Caco-2 (cell line): Measurements from ENCODE around the gene MEF2C. TPM values are rescaled to one million over a fixed set of nuclear protein-coding genes. Genes with fewer than 3 reads are reported as not detected.
"Not testable (repeated sequence)": the region's sequence is repeated elsewhere in the genome, so short reads cannot be mapped to it uniquely, and the experiment has no call there.

Experiments used
- BruUV-seq: library from RNA; stranded (reverse); fragments of 400-500 nt; replicated peaks from 2 replicates; lab custom pipeline; 2021; lab: Mats Ljungman, UMichigan
- CTCF ChIA-PET: fragments of 300-600 bp; sonication (Branson Sonifier 250); formaldehyde crosslinking; loops from one replicate; lab custom pipeline; 2022; ENCODE audit warnings: antibody characterized with exemption; lab: Charles Lee
- POLR2A ChIA-PET: fragments of 300-600 bp; sonication (Branson Sonifier 250); formaldehyde crosslinking; loops from one replicate; lab custom pipeline; 2022; ENCODE audit warnings: antibody characterized with exemption; lab: Charles Lee
- DNase-seq, 2 experiments: peaks; one replicate each; pipeline versions ENCODE4 v3.0.0 to v3.0.0-alpha.2; 2020 to 2022
- H3K27me3 ChIP-seq: replicated peaks from 2 replicates; pipeline ENCODE4 v1.6.0; 2011; ENCODE audit warnings: low read length; ENCODE audit not compliant: control insufficient read depth, insufficient read depth
- H3K36me3 ChIP-seq: 2 replicates; pipeline ENCODE4 v1.5.1; 2011; ENCODE audit warnings: low read length; ENCODE audit not compliant: control insufficient read depth, insufficient read depth
- H3K4me1 ChIP-seq: fragments of 250-450 bp; sonication (Bioruptor Pico); 2 replicates; pipeline ENCODE4 v1.5.1; 2020; ENCODE audit warnings: mild to moderate bottlenecking
- H3K4me3 ChIP-seq: 2 replicates; pipeline ENCODE4 v1.5.1; 2011; ENCODE audit warnings: low read depth, mild to moderate bottlenecking, control low read depth, low read length
- H3K9me3 ChIP-seq: fragments of 250-450 bp; sonication (Bioruptor Pico); 2 replicates; pipeline ENCODE4 v1.5.1; 2020; ENCODE audit warnings: mild to moderate bottlenecking, moderate library complexity
- H3K27ac Mint-ChIP-seq: one replicate; pipeline ENCODE4 v1.8.0; 2022; ENCODE audit warnings: mixed read lengths; ENCODE audit not compliant: unreplicated experiment
- H3K27me3 Mint-ChIP-seq: one replicate; pipeline ENCODE4 v1.8.0; 2022; ENCODE audit warnings: mixed read lengths; ENCODE audit not compliant: insufficient read depth, unreplicated experiment
- H3K36me3 Mint-ChIP-seq: one replicate; pipeline ENCODE4 v1.8.0; 2022; ENCODE audit warnings: mild to moderate bottlenecking, mixed read lengths; ENCODE audit not compliant: insufficient read depth, unreplicated experiment
- H3K4me1 Mint-ChIP-seq: one replicate; pipeline ENCODE4 v1.8.0; 2022; ENCODE audit warnings: low read depth, mixed read lengths; ENCODE audit not compliant: unreplicated experiment
- H3K4me3 Mint-ChIP-seq: one replicate; pipeline ENCODE4 v1.8.0; 2022; ENCODE audit warnings: mild to moderate bottlenecking, moderate library complexity, mixed read lengths; ENCODE audit not compliant: unreplicated experiment
- H3K9me3 Mint-ChIP-seq: one replicate; pipeline ENCODE4 v1.8.0; 2022; ENCODE audit warnings: mixed read lengths; ENCODE audit not compliant: unreplicated experiment
- CTCF ChIP-seq, 2 experiments: fragments of 200-600 bp in 1 of 2; IDR thresholded peaks; 1 replicate in 1 of 2; 2 replicates in 1 of 2; pipeline versions ENCODE4 v1.5.1 to v1.8.0; 2011 to 2022; ENCODE audit warnings: antibody characterized with exemption in 1 of 2, control low read depth in 1 of 2, inconsistent platforms in 1 of 2, low read depth in 1 of 2, low read length in 1 of 2, mild to moderate bottlenecking in 1 of 2, moderate library complexity in 1 of 2; ENCODE audit not compliant: insufficient read depth in 1 of 2, severe bottlenecking in 1 of 2, unreplicated experiment in 1 of 2
- intact Hi-C: fragments of 100-400 bp; cut with micrococcal nuclease; formaldehyde crosslinking; loops from one replicate; pipeline ENCODE4 v1.10.0; 2022; ENCODE audit not compliant: unreplicated experiment
- total RNA-seq: library from RNA; stranded (reverse); gene quantifications from 2 replicates; pipeline ENCODE4 v1.2.3, GENCODE V29; 2022

Gene MEF2C
- total RNA-seq, 1 experiment from 2014 or later, result 1.5 TPM

- H3K36me3 ChIP-seq, POLR2A ChIA-PET, H3K4me1 ChIP-seq, H3K4me3 Mint-ChIP-seq, intact Hi-C loops, H3K27me3 ChIP-seq, H3K9me3 ChIP-seq, H3K4me3 ChIP-seq, H3K27ac Mint-ChIP-seq, DNase-seq, BruUV-seq, H3K9me3 Mint-ChIP-seq, H3K4me1 Mint-ChIP-seq, H3K36me3 Mint-ChIP-seq, H3K27me3 Mint-ChIP-seq, CTCF ChIA-PET: not testable (repeated sequence)
Observed at GRCh38 chr5:88903966-88904365, 21.0 kb upstream of the MEF2C start.

GRCh38 chr5:88901077-88901476 is 18.1 kb upstream of the MEF2C start:
- H3K4me1 ChIP-seq, H3K27me3 ChIP-seq, H3K36me3 Mint-ChIP-seq, H3K36me3 ChIP-seq, DNase-seq, intact Hi-C loops, CTCF ChIA-PET, H3K4me3 Mint-ChIP-seq, H3K9me3 Mint-ChIP-seq, BruUV-seq, H3K4me3 ChIP-seq, H3K27ac Mint-ChIP-seq, H3K9me3 ChIP-seq, POLR2A ChIA-PET, H3K4me1 Mint-ChIP-seq, H3K27me3 Mint-ChIP-seq: not testable (repeated sequence)

- no peak for DNase-seq
- no peaks in the 10 kb centered on the region for H3K36me3 Mint-ChIP-seq
- Histone ChIP-seq H3K4me1 (no peaks in the 10 kb centered on the region), H3K27me3 (no peaks in the 10 kb centered on the region), H3K4me3 (no peak overlapping the region), H3K36me3 (no peaks in the 10 kb centered on the region), H3K9me3 (no peaks in the 10 kb centered on the region)
- H3K4me1 Mint-ChIP-seq, result no peaks in the 10 kb centered on the region
- no peak overlapping the region for H3K4me3 Mint-ChIP-seq
- no peak overlapping the region for H3K27ac Mint-ChIP-seq
- no peaks in the 10 kb centered on the region for H3K27me3 Mint-ChIP-seq
- no peak for TF ChIP-seq CTCF (IDR thresholded peaks at IDR 0.05; ENCODE audit: insufficient read depth in 1 of 2, low read depth in 1 of 2, low read length in 1 of 2, severe bottlenecking in 1 of 2, unreplicated experiment in 1 of 2)
- intact Hi-C loops, result no loop called here
- no peaks in the 10 kb centered on the region for H3K9me3 Mint-ChIP-seq
- POLR2A ChIA-PET, result no interaction called here
- no TSS peak for BruUV-seq
- CTCF ChIA-PET, result no interaction called here
Observed at GRCh38 chr5:88899096-88899737, 16.2 kb upstream of the MEF2C start.

GRCh38 chr5:88897748-88898147 is 14.8 kb upstream of the MEF2C start:
- TF ChIP-seq CTCF (IDR thresholded peaks at IDR 0.05; ENCODE audit: insufficient read depth in 1 of 2, low read depth in 1 of 2, low read length in 1 of 2, severe bottlenecking in 1 of 2, unreplicated experiment in 1 of 2), result no peak
- no peak overlapping the region for H3K27ac Mint-ChIP-seq
- H3K9me3 ChIP-seq, result no peaks in the 10 kb centered on the region
- no peaks in the 10 kb centered on the region for H3K27me3 ChIP-seq
- H3K4me3 ChIP-seq, result no peak overlapping the region
- no peaks in the 10 kb centered on the region for H3K36me3 ChIP-seq
- H3K4me1 ChIP-seq, result peaks cover 3% of the 10 kb centered on the region
- H3K4me3 Mint-ChIP-seq, result no peak overlapping the region
- no TSS peak for BruUV-seq
- H3K9me3 Mint-ChIP-seq, result no peaks in the 10 kb centered on the region
- no peak for DNase-seq
- H3K27me3 Mint-ChIP-seq, result no peaks in the 10 kb centered on the region
- ChIA-PET POLR2A (no interaction called here), CTCF (no interaction called here)
- no peaks in the 10 kb centered on the region for H3K4me1 Mint-ChIP-seq
- intact Hi-C loops, result no loop called here
- no peaks in the 10 kb centered on the region for H3K36me3 Mint-ChIP-seq
